ENCODE results near the gene ST3GAL5. TPM values are rescaled to one million over a fixed set of nuclear protein-coding genes. Genes with fewer than 3 reads are reported as not detected.

ST3GAL5 gene
- total RNA-seq, 2 experiments from 2014 or later: 9.6 to 11.5 TPM

DNA sequence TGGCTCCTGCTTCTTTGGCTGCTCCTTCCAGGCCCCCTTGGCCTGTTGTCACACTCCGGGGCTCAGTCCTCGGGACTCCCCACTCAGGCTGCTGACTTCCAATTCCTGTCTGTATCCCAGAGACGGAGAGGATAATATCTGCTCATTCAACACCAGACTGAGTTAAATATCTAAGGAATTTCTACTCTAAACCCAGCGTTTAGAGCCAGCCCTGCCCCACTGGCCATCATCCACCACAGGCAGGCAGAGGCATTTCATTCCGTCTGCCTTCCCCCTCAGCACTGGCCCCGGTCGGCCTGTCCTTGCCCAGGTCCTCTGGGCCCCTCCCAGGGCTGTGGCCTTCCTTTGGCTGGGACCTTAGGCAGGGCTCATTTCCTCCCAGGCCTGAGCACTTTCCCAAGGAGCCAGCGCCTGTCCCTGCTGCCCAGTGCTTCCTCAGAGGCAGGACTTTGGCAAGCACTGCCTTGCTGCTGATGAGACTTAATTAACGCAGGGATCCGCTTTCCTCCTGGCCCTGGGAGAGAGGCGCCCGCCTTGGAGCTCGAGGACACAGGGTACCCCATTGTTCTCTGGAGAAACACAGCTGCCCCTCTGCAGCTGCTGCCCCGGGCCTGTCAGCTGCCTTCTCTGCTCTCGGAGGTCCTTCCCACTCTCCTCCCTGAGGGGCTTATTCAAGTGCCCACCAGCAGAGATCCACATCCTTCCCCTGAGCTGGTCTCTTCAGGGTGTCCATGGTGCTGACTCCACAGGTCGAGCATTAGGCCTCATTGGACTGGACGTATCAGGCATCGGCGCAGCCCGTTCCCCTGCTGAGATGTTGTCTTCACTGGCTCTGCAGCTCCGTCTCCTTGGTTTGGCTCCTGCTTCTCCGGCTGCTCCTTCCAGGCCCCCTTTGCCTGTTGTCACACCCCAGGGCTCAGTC, 92.2 kb downstream of the ST3GAL5 start:
- no peaks in the 10 kb centered on the region for H3K4me1 Mint-ChIP-seq (ENCODE audit: low read depth)
- H3K27ac Mint-ChIP-seq: no peak overlapping the region
- H3K27me3 Mint-ChIP-seq: peaks cover 12% of the 10 kb centered on the region
- ChIA-PET CTCF (interaction anchor here (0.7 to 1.5 kb wide), 2 partner anchors 18 to 68 kb away, joined by 4 to 5 read pairs; no protein-coding TSS in a partner anchor), POLR2A (no interaction called here)
- H3K9me3 Mint-ChIP-seq: peaks cover 9% of the 10 kb centered on the region
- H3K4me3 Mint-ChIP-seq: no peak overlapping the region
- intact Hi-C loops (cut with micrococcal nuclease): no loop called here
- no peaks in the 10 kb centered on the region for H3K36me3 Mint-ChIP-seq
- DNase-seq: no peak

DNA sequence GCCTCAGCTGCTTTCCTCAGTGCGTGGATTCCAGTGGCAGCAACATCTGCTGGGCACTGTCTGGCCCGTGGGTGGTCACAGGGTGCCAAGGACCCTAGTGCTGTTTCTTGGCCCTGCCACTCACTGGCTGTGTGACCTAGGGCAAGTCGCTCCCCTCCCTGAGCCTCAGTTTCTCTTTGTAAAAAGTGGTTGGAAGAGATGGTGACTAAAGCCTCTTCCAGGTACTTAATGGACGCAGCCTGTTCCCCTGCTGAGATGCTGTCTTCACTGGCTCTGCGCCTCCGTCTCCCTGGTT, 92.8 kb downstream of the ST3GAL5 start:
- no peaks in the 10 kb centered on the region for H3K36me3 Mint-ChIP-seq
- ChIA-PET POLR2A (no interaction called here), CTCF (interaction anchor here (1.7 kb wide), 1 partner anchor 18 kb away, joined by 6 read pairs; no protein-coding TSS in a partner anchor)
- no peak for DNase-seq
- H3K4me1 Mint-ChIP-seq (ENCODE audit: low read depth): no peaks in the 10 kb centered on the region
- intact Hi-C loops (cut with micrococcal nuclease): no loop called here
- H3K4me3 Mint-ChIP-seq: no peak overlapping the region
- H3K27ac Mint-ChIP-seq: no peak overlapping the region
- H3K27me3 Mint-ChIP-seq: peaks cover 12% of the 10 kb centered on the region
- H3K9me3 Mint-ChIP-seq: peaks cover 5% of the 10 kb centered on the region

DNA sequence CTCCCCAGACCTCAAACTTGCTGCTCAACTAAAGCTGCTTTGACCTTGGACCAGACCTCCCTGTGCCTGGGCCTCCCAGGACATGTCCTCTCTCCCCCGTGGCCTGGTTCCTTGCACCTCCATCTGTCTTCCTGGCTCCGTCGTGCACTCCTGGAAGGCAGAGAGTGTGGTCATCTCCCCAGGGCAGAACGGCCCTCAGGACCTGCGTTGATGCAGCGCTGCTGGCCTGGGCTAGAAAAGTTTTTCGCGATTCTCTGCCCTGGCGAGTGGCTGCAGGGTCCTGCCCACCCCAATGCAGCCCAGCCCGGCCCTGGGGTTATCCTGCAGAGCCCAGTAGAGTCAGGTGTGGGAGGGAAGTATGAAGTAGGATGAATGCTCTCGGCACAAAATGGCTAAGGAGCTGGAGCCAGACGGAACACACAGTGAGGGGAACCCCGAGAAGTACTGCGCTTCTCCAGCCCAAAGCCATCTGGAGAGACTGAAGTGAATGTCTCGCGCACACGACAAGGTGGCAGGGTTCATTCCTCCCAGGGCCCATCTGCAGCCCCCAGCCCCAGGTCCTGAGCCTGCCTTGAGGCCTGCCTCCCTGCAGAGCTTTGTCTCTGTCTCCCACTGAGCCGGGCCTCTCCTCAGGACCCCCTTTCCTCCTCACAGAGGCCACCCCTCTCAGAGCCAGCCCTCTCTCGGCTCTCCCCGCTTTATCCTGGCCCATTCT, 93.3 kb downstream of the ST3GAL5 start:
- Mint-ChIP-seq H3K36me3 (no peaks in the 10 kb centered on the region), H3K27me3 (peaks cover 12% of the 10 kb centered on the region), H3K9me3 (no peaks in the 10 kb centered on the region), H3K4me1 (ENCODE audit: low read depth) (no peaks in the 10 kb centered on the region), H3K4me3 (no peak overlapping the region), H3K27ac (no peak overlapping the region)
- intact Hi-C loops (cut with micrococcal nuclease): no loop called here
- ChIA-PET POLR2A (no interaction called here), CTCF (interaction anchor here (1.7 kb wide), 1 partner anchor 19 kb away, joined by 6 read pairs; no protein-coding TSS in a partner anchor)
- DNase-seq: no peak

DNA sequence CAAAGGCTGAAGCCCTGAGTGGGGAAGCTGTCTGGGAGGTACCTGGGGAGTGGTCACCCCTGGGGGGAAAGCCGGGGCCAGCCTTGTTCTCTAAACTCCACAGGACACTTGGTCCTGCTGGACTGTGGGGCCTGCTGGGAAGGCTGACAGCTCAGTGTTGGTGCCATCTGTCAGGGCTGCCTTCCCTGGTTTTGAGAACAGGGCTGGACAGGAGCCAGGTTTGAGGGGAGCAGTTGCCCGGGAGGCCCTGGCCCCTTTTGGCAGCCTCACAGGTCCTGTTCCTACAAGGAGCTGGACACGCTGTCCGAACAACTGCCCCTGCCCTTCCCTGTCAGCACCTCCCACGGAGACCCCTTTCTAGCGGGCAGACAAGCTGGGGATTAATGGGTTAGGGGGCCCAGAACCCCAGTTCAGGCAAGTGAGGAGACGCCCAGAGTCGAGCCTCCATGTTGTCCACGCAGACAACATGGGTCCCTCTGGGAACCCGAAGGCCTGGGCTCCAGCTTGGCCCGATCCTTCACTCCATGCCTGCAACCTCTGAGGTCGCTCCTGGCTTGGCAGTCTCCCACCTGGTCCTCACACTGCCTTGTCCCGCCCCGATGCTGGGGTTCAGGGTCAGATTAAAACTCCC, 94.2 kb downstream of the ST3GAL5 start:
- ChIA-PET CTCF (interaction anchor here (1.7 kb wide), 1 partner anchor 19 kb away, joined by 6 read pairs; no protein-coding TSS in a partner anchor), POLR2A (no interaction called here)
- DNase-seq: no peak
- Mint-ChIP-seq H3K27me3 (peaks cover 6% of the 10 kb centered on the region), H3K9me3 (no peaks in the 10 kb centered on the region), H3K4me1 (ENCODE audit: low read depth) (no peaks in the 10 kb centered on the region), H3K4me3 (no peak overlapping the region), H3K27ac (no peak overlapping the region), H3K36me3 (no peaks in the 10 kb centered on the region)
- intact Hi-C loops (cut with micrococcal nuclease): no loop called here

DNA sequence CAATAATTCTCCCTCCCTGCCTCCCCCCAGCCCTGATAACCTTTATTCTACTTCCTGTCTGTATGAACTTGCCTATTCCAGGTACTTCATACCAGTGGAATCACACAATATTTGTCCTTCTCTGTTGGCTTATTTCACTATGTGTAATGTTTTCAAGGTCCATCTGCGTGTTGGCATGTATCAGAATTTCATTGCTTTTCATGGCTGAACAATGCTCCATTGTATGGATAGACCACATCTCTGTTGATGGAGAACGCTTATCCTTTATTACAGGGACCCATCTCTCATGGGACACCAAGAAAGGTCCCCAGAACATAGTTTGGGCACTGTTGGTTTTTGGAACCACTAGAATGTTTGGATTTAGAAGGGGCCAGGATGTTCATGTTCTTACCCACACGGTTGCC, 94.8 kb downstream of the ST3GAL5 start:
- intact Hi-C loops (cut with micrococcal nuclease): no loop called here
- Mint-ChIP-seq H3K27ac (no peak overlapping the region), H3K36me3 (no peaks in the 10 kb centered on the region), H3K9me3 (no peaks in the 10 kb centered on the region), H3K4me3 (no peak overlapping the region), H3K27me3 (peaks cover 7% of the 10 kb centered on the region), H3K4me1 (ENCODE audit: low read depth) (no peaks in the 10 kb centered on the region)
- CTCF ChIA-PET: no interaction called here
- DNase-seq: no peak
- POLR2A ChIA-PET: no interaction called here

DNA sequence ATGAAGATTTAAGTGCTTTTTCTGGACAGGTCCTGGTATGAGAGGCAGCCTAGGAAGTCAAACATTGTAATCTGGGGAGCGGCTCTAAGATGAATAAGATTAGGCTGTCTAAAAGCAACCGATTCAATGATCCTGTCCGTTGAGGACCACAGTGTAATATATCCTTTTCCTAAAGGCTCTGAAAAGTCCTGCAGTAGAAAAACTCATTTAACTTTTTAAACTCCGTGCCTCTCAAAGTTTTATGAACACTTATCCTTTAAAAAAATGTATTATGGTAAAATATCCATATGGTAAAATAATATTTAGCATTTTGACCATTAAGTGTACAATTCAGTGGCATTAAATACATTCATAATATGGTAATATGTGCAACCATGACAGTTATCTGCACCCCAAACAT, 95.2 kb downstream of the ST3GAL5 start:
- DNase-seq: no peak
- H3K36me3 Mint-ChIP-seq: no peaks in the 10 kb centered on the region
- no peak overlapping the region for H3K4me3 Mint-ChIP-seq
- CTCF ChIA-PET: no interaction called here
- H3K4me1 Mint-ChIP-seq (ENCODE audit: low read depth): no peaks in the 10 kb centered on the region
- H3K27ac Mint-ChIP-seq: no peak overlapping the region
- POLR2A ChIA-PET: no interaction called here
- intact Hi-C loops (cut with micrococcal nuclease): no loop called here
- H3K9me3 Mint-ChIP-seq: no peaks in the 10 kb centered on the region
- H3K27me3 Mint-ChIP-seq: peaks cover 8% of the 10 kb centered on the region

DNA sequence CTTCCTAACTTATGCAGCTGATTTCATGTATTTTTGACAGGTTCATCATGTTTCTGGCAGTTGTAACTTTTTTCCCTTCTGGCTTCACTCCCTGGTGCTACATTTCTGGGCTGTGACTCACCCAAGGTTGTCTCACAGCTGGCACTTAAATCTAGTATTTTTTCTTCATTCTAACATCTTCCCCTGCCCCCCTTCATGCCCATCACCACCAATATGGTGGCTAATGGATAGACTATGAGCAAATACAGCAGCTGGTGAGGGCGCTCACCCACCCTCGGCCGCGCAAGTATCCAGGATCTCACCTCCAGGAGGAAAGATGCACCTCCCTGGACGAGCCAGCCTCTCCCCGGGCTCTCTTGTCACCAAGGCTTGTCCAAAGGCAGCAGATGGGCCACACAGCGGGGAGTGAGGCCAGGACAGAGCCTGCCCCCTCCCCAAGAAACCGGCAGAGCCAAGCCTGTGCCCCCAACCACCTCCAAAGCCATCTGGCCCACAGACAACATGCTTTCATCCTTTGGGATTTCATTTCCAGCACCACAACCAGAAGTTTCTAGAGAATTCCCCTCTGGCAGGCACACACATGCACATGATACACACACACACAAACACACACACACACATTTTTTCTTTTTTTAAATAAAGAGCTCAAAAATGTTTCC, 95.9 kb downstream of the ST3GAL5 start:
- ChIA-PET CTCF (no interaction called here), POLR2A (no interaction called here)
- H3K36me3 Mint-ChIP-seq: no peaks in the 10 kb centered on the region
- no peaks in the 10 kb centered on the region for H3K4me1 Mint-ChIP-seq (ENCODE audit: low read depth)
- DNase-seq: no peak
- H3K9me3 Mint-ChIP-seq: no peaks in the 10 kb centered on the region
- peaks cover 6% of the 10 kb centered on the region for H3K27me3 Mint-ChIP-seq
- no peak overlapping the region for H3K27ac Mint-ChIP-seq
- H3K4me3 Mint-ChIP-seq: no peak overlapping the region
- intact Hi-C loops (cut with micrococcal nuclease): no loop called here

DNA sequence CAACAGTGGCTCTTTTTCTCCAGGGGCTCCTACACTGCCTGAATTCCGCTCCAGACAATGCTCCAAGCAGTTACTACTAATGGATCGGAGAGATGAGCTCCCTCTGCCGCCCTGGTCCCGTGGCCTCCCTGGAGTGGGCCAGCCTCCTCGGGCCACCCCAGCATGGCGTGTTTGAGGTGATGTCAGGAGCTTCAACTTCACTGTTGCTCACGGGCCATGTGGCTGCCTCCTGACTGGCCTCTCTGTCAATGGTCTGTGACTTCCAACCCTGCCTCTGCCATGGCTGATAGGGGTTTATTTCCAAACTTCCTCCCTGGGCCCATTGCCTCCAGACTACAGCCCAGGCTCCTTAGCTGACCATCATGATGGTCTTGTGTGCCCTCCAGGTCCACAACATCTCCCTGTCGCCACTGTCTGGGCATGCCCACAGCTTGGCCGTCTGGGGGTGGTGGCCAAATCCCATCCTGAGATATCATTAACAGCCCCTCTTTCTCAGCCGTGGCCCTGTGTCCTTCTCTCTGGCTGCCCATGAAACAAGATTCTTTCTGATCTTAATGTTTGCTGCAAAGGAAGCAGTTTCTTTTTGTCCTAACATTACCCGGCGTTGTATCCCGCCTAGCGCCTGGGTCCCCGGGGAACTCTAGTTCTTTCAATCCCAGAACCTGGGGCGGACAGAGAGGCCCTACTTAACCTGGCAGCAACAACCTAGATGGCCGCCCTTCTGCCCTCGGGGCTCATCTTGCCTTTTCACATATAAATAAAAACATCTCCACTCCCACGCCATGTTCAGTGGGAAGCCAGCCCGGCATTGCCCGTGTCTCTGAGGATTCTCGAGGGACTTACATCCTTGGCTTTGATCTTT, 96.9 kb downstream of the ST3GAL5 start:
- H3K27me3 Mint-ChIP-seq: peaks cover 6% of the 10 kb centered on the region
- no peak overlapping the region for H3K4me3 Mint-ChIP-seq
- ChIA-PET CTCF (no interaction called here), POLR2A (no interaction called here)
- DNase-seq: no peak
- H3K36me3 Mint-ChIP-seq: no peaks in the 10 kb centered on the region
- H3K9me3 Mint-ChIP-seq: no peaks in the 10 kb centered on the region
- H3K27ac Mint-ChIP-seq: no peak overlapping the region
- no peaks in the 10 kb centered on the region for H3K4me1 Mint-ChIP-seq (ENCODE audit: low read depth)
- intact Hi-C loops (cut with micrococcal nuclease): no loop called here

DNA sequence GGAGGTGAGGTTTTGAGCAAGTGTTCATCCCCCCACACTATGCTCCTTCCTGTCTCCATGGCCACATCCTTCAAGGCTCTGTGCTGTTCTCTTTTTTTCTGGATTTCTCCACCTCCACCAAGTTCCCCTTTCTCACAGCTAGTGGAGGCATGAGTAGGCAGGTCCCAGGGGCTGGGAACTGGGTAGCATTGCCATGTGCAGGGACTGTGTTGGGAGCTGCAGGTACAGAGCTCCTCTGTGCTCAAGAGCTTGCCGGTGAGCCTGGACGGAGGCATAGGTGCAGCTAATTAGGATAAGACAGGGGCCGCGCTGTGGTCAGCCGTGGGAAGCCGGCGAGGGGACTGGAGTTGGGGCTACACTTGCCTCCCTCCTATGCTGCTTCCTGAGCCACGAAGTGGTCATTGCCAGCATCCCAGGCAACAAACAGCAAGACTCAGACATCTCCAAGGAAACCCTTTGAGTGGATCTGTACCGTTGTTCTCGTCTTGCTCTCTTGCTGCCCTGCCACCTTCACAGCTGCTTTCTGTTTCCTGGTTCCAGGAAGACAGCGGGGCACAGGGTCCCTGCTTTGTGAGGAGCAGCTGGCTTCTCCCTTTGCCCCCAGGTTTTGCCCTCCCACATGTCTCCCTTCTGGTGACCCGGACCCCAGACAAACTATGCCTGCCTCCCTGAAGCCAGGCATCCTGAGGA, 98.1 kb downstream of the ST3GAL5 start:
- H3K4me1 Mint-ChIP-seq (ENCODE audit: low read depth): no peaks in the 10 kb centered on the region
- intact Hi-C loops (cut with micrococcal nuclease): no loop called here
- H3K27ac Mint-ChIP-seq: no peak overlapping the region
- DNase-seq: no peak
- no peaks in the 10 kb centered on the region for H3K9me3 Mint-ChIP-seq
- H3K4me3 Mint-ChIP-seq: no peak overlapping the region
- POLR2A ChIA-PET: interaction anchor here (0.9 kb wide), 1 partner anchor 23 kb away, joined by 3 read pairs; no protein-coding TSS in a partner anchor
- H3K36me3 Mint-ChIP-seq: no peaks in the 10 kb centered on the region
- H3K27me3 Mint-ChIP-seq: peaks cover 6% of the 10 kb centered on the region
- CTCF ChIA-PET: interaction anchor here (1.0 kb wide), 1 partner anchor 62 kb away, joined by 3 read pairs; no protein-coding TSS in a partner anchor

DNA sequence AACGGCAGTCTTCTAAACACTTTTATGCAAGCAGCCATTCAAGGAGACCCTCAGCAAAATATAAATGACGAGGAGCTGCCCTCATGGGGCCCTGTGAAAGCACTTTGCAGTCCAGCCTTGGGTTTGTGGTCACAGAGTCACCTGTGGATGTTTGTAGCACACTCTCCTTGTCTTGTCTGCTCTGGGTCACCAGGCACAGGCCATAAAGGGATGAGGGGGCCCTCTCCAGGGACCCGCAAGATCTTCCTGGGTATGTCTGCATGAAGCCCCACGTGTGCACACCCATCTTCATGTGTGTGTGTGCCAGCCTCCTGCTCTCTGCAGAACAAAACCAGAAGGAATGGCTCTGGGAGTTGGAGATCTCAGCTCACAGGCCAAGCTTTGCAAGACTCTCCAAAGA, 98.8 kb downstream of the ST3GAL5 start:
- H3K4me3 Mint-ChIP-seq: no peak overlapping the region
- ChIA-PET CTCF (interaction anchor here (1.0 kb wide), 1 partner anchor 61 kb away, joined by 3 read pairs; no protein-coding TSS in a partner anchor), POLR2A (no interaction called here)
- DNase-seq: no peak
- no peak overlapping the region for H3K27ac Mint-ChIP-seq
- no peaks in the 10 kb centered on the region for H3K4me1 Mint-ChIP-seq (ENCODE audit: low read depth)
- H3K27me3 Mint-ChIP-seq: peaks cover 6% of the 10 kb centered on the region
- no peaks in the 10 kb centered on the region for H3K36me3 Mint-ChIP-seq
- H3K9me3 Mint-ChIP-seq: no peaks in the 10 kb centered on the region
- intact Hi-C loops (cut with micrococcal nuclease): no loop called here

DNA sequence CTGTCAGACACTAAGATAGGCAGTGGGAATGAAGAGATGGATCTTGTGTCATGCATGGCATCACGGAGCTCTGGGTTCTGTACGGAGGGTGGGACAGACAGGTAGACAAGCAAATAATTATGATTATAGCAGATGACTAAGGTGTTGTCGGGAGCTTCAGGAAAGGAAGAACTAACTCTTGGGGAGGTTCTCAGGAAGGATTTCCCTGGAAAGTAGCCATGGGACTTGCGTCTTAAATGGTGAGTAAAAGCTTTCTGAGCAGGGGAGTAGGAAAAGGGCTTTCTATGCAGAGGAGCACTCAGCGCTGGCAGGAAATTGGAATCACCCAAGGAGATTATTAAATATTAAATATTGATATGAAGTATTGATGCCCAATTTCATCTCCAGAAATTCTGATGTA, 99.5 kb downstream of the ST3GAL5 start:
- POLR2A ChIA-PET: no interaction called here
- Mint-ChIP-seq H3K27ac (no peak overlapping the region), H3K36me3 (no peaks in the 10 kb centered on the region), H3K27me3 (peaks cover 6% of the 10 kb centered on the region), H3K9me3 (no peaks in the 10 kb centered on the region), H3K4me1 (ENCODE audit: low read depth) (no peaks in the 10 kb centered on the region), H3K4me3 (no peak overlapping the region)
- intact Hi-C loops (cut with micrococcal nuclease): no loop called here
- CTCF ChIA-PET: no interaction called here
- DNase-seq: no peak
